Peyer's patch (tissue), 4 donors: ENCODE data around the gene KLHL33. TPM values are rescaled to one million over a fixed set of nuclear protein-coding genes. Genes with fewer than 3 reads are reported as not detected.
"Not testable (repeated sequence)": the region's sequence is repeated elsewhere in the genome, so short reads cannot be mapped to it uniquely, and the experiment has no call there.

ENCODE experiments used
- DNase-seq, 3 donors: peaks; one replicate each; pipeline ENCODE4 v3.0.0-alpha.2; 2017 to 2019
- H3K27ac ChIP-seq, 4 donors: fragments of 200-600 bp; sonication (generic); one replicate each; pipeline ENCODE4 v1.5.1; 2016 to 2019
- H3K27me3 ChIP-seq, 2 donors: fragments of 200-600 bp; sonication (generic); one replicate each; pipeline ENCODE4 v1.5.1; 2019
- H3K36me3 ChIP-seq, 3 donors: fragments of 200-600 bp; sonication (generic); one replicate each; pipeline ENCODE4 v1.5.1; 2016 to 2019
- H3K4me1 ChIP-seq, 4 donors: fragments of 200-600 bp; sonication (generic); one replicate each; pipeline ENCODE4 v1.5.1; 2016 to 2019
- H3K4me3 ChIP-seq, 4 donors: fragments of 200-600 bp; sonication (generic); 1 replicate in 3 of 4; 2 replicates in 1 of 4; pipeline ENCODE4 v1.5.1; 2016 to 2019; ENCODE audit warnings: mild to moderate bottlenecking in 1 of 4
- H3K9me3 ChIP-seq, 4 donors: fragments of 200-600 bp; sonication (generic); one replicate each; pipeline ENCODE4 v1.5.1; 2016 to 2019; ENCODE audit warnings: mild to moderate bottlenecking in 1 of 4
- CTCF ChIP-seq, 6 experiments: fragments of 450-650 bp in 4 of 6; fragments of 200-600 bp in 2 of 6; sonication (generic) in 1 of 6; IDR thresholded peaks; one replicate each; pipeline ENCODE4 v1.5.1; 2017 to 2019; ENCODE audit warnings: antibody characterized with exemption in 6 of 6, mild to moderate bottlenecking in 3 of 6, moderate library complexity in 1 of 6
- POLR2A ChIP-seq, 2 donors: fragments of 450-650 bp; IDR thresholded peaks; one replicate each; pipeline ENCODE4 v1.5.1; 2017; ENCODE audit warnings: antibody characterized with exemption in 2 of 2, mild to moderate bottlenecking in 2 of 2, moderate library complexity in 2 of 2
- total RNA-seq, 4 donors: library from RNA; depleted of rRNA; stranded (reverse); fragments of >200 nt; gene quantifications; one replicate each; pipeline ENCODE4 v1.1.0, GENCODE V29; 2016

KLHL33 gene
- total RNA-seq, 4 donors from 2014 or later: 0.13 TPM; not detected in 3

GRCh38 chr14:20455355-20456300 is 19.7 kb upstream of the KLHL33 start:
- no peak for TF ChIP-seq CTCF (IDR thresholded peaks at IDR 0.05)
- TF ChIP-seq POLR2A (IDR thresholded peaks at IDR 0.05): no peak
- peaks cover 0 to 58% (median 20%) of the 10 kb centered on the region in 4 donors for H3K4me1 ChIP-seq
- peaks cover 0 to 48% (median 0%) of the 10 kb centered on the region in 3 donors for H3K36me3 ChIP-seq
- DNase-seq: peak in 1 of 3 donors; percentile 54
- H3K9me3 ChIP-seq: no peaks in the 10 kb centered on the region
- peak overlapping the region; percentile 83 to 97 (median 88) for H3K27ac ChIP-seq
- H3K4me3 ChIP-seq: peak overlapping the region; percentile 49 to 89 (median 72)
- no peaks in the 10 kb centered on the region for H3K27me3 ChIP-seq

- Histone ChIP-seq H3K27ac (peak within 1 kb of the TSS; percentile 83 to 97 (median 88)), H3K27me3 (no peaks in the 10 kb centered on the region), H3K4me3 (peak within 1 kb of the TSS; percentile 49 to 89 (median 72)), H3K4me1 (peaks cover 0 to 49% (median 13%) of the 10 kb centered on the region in 4 donors), H3K9me3 (no peaks in the 10 kb centered on the region), H3K36me3 (peaks cover 0 to 57% (median 0%) of the 10 kb centered on the region in 3 donors)
- DNase-seq: peak; percentile 98 to 99 (median 99)
- peak in 3 of 6 experiments; percentile 10 to 27 (median 10) for TF ChIP-seq CTCF (IDR thresholded peaks at IDR 0.05)
- TF ChIP-seq POLR2A (IDR thresholded peaks at IDR 0.05): peak; percentile 58 to 92
Measured at GRCh38 chr14:20454516-20455354, 18.8 kb upstream of the KLHL33 start, which contains the start of the genes APEX1 and OSGEP. TSS of gene APEX1 (plus strand) at chr14:20455226. CDS start at chr14:20455646, 420 bp downstream. TSS of gene OSGEP (minus strand) at chr14:20454812. CDS start at chr14:20454683, 129 bp downstream.

GRCh38 chr14:20452831-20453230 is 16.9 kb upstream of the KLHL33 start:
- H3K4me3 ChIP-seq, H3K9me3 ChIP-seq, DNase-seq, H3K27me3 ChIP-seq, H3K27ac ChIP-seq: not testable (repeated sequence)
- Histone ChIP-seq H3K4me1 (peaks cover 0 to 30% (median 11%) of the 10 kb centered on the region in 4 donors), H3K36me3 (peaks cover 0 to 59% (median 0%) of the 10 kb centered on the region in 3 donors)

- Histone ChIP-seq H3K36me3 (peaks cover 0 to 66% (median 0%) of the 10 kb centered on the region in 3 donors), H3K4me3 (no peak overlapping the region), H3K27me3 (no peaks in the 10 kb centered on the region), H3K9me3 (no peaks in the 10 kb centered on the region), H3K27ac (no peak overlapping the region), H3K4me1 (no peaks in the 10 kb centered on the region)
- TF ChIP-seq POLR2A (IDR thresholded peaks at IDR 0.05): no peak
- TF ChIP-seq CTCF (IDR thresholded peaks at IDR 0.05): no peak
- no peak for DNase-seq
Measured at GRCh38 chr14:20446889-20447288, 10.9 kb upstream of the KLHL33 start.

GRCh38 chr14:20443650-20444049 is 7.7 kb upstream of the KLHL33 start:
- DNase-seq, H3K27me3 ChIP-seq, H3K27ac ChIP-seq, H3K9me3 ChIP-seq, H3K4me3 ChIP-seq, H3K4me1 ChIP-seq: not testable (repeated sequence)
- peaks cover 0 to 34% (median 0%) of the 10 kb centered on the region in 3 donors for H3K36me3 ChIP-seq

GRCh38 chr14:20441461-20441860 is 5.5 kb upstream of the KLHL33 start:
- TF ChIP-seq CTCF (IDR thresholded peaks at IDR 0.05) (no peak), POLR2A (IDR thresholded peaks at IDR 0.05) (no peak)
- Histone ChIP-seq H3K27ac (peak overlapping the region in 1 of 4 donors; percentile 46), H3K36me3 (peaks cover 0 to 12% (median 0%) of the 10 kb centered on the region in 3 donors), H3K27me3 (no peaks in the 10 kb centered on the region), H3K9me3 (no peaks in the 10 kb centered on the region), H3K4me3 (no peak overlapping the region), H3K4me1 (no peaks in the 10 kb centered on the region)
- DNase-seq: no peak
